ENCODE measurements around the gene RGS7BP.

The RGS7BP gene

DNA sequence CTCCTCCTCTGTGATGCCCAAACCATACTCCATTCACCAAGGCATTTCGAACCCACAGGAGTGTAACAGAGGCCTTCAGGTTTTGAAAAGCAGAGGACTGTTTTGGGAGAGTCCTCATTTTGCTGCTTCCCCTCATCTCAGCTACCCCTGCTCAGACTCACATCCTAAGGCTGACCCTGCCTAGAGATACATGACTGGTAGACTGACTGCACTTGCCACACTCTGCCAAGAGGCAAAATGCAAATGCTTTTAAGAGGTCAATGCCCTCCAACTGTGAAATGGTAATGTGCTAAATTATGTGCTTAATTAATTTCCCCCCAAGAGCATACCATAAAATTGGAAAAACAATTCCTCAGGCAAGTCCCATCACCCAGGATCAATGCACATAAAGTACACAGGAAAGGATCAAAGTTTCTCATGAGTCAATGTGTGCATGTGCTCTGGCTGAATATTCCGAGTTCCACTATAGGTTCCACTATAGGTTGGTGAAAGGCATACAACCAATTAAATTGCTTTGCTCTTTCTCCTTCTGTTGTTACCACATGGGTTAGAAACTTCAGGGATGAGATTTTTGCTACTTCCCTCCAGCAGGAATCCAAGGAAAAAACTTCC is 87.0 kb downstream of the RGS7BP start:
- Histone ChIP-seq H3K9ac (ENCODE audit: low read depth in 1 of 2, low read length in 2 of 2) (no peak overlapping the region), H3K4me1 (ENCODE audit: control insufficient read depth in 2 of 2, insufficient read depth in 2 of 2, low read length in 2 of 2) (no peaks in the 10 kb centered on the region), H3K27me3 (ENCODE audit: control insufficient read depth in 2 of 2, insufficient read depth in 2 of 2, low read length in 2 of 2) (no peaks in the 10 kb centered on the region), H3K27ac (ENCODE audit: low read depth in 2 of 2, low read length in 2 of 2) (no peak overlapping the region), H3K9me3 (ENCODE audit: control insufficient read depth in 2 of 2, low read length in 2 of 2) (no peaks in the 10 kb centered on the region), H3K4me3 (ENCODE audit: low read length in 2 of 2) (no peak overlapping the region), H3K36me3 (ENCODE audit: control insufficient read depth in 2 of 2, insufficient read depth in 2 of 2, low read length in 2 of 2) (no peaks in the 10 kb centered on the region)

DNA sequence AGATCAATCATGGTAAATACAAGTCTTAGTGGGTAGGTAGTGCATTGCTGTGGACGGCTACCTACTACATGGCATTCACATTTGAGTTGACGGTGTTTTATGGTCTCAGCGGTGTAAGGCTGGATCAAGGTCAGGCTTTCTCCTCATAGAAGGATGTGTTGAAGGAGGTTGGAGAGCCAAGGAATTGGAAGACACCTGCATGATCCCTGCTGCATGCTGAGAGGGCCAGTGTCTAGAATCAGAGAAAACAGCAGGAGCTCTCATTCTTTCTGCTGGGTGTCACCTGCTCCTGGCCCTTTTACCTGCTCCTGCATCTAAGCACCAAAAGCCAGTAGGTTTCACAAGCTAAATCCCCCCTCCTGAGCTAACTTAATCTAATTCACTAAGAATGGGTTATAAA is 88.2 kb downstream of the RGS7BP start:
- H3K9ac ChIP-seq (ENCODE audit: low read depth in 1 of 2, low read length in 2 of 2): no peak overlapping the region
- H3K4me1 ChIP-seq (ENCODE audit: control insufficient read depth in 2 of 2, insufficient read depth in 2 of 2, low read length in 2 of 2): no peaks in the 10 kb centered on the region

DNA sequence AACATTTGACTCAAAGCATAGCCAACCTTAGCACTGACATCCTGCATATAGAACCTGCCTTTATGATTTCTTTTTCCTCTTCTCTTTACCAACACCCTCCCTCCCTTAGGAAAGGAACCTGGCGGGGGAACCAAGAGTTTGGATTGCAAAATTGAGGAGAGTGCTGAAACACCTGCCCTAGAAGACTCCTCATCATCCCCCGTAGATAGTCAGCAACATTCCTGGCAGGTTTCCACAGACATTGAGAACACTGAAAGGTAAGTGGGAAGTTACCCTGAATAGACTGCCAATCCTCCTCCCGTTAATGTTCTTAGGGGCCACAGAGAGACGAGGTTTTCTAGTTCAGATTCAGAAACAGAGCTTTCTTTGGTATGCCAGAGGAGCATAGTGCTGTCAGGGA is 88.8 kb downstream of the RGS7BP start:
- Histone ChIP-seq H3K36me3 (ENCODE audit: control insufficient read depth in 2 of 2, insufficient read depth in 2 of 2, low read length in 2 of 2) (no peaks in the 10 kb centered on the region), H3K9ac (ENCODE audit: low read depth in 1 of 2, low read length in 2 of 2) (no peak overlapping the region), H3K27me3 (ENCODE audit: control insufficient read depth in 2 of 2, insufficient read depth in 2 of 2, low read length in 2 of 2) (no peaks in the 10 kb centered on the region), H3K4me3 (ENCODE audit: low read length in 2 of 2) (no peak overlapping the region), H3K27ac (ENCODE audit: low read depth in 2 of 2, low read length in 2 of 2) (no peak overlapping the region), H3K4me1 (ENCODE audit: control insufficient read depth in 2 of 2, insufficient read depth in 2 of 2, low read length in 2 of 2) (no peaks in the 10 kb centered on the region), H3K9me3 (ENCODE audit: control insufficient read depth in 2 of 2, low read length in 2 of 2) (no peaks in the 10 kb centered on the region)

More for the DNA sequence above, 88.2 kb downstream of the RGS7BP start:
- Histone ChIP-seq H3K4me3 (ENCODE audit: low read length in 2 of 2) (no peak overlapping the region), H3K36me3 (ENCODE audit: control insufficient read depth in 2 of 2, insufficient read depth in 2 of 2, low read length in 2 of 2) (no peaks in the 10 kb centered on the region), H3K27me3 (ENCODE audit: control insufficient read depth in 2 of 2, insufficient read depth in 2 of 2, low read length in 2 of 2) (no peaks in the 10 kb centered on the region), H3K27ac (ENCODE audit: low read depth in 2 of 2, low read length in 2 of 2) (no peak overlapping the region), H3K9me3 (ENCODE audit: control insufficient read depth in 2 of 2, low read length in 2 of 2) (no peaks in the 10 kb centered on the region)

DNA sequence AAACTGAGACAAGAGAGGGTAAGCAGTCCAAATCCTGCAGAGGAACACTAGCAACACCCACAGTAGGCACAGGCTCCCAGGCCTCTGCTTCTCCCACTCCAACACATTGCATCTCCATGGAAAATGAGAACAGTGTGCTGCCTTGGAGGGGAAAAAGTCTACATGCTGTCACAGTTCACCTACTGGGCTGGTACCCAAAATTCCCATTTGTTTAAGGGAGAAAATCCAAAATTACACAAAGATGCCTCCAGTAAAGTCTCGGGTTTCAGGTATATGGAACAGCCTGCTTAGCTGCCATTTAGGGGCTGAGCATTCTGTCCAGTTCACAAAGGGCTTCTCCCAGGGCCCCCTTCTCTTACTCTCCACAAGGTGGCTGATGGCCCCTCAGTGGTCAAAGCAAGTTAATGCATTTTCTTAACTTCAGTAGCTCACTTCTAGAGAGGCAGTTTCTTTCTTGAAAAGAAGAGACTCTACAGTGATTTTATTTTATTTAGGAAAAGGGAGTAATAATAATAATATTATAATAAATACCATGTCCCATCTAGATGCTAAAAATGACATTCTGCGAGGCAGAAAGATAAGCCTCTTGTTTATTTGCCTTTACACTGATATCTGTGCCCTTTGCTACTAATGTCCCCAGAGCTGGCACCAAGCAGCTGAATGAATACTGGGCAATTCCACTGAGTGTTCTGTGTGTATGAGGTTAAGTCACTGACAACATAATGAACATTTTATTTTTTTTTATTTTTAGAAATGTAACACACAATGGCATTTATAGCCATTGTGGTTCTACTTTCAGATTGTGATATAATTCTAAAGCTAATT is 89.4 kb downstream of the RGS7BP start:
- H3K27ac ChIP-seq (ENCODE audit: low read depth in 2 of 2, low read length in 2 of 2): no peak overlapping the region
- H3K9ac ChIP-seq (ENCODE audit: low read depth in 1 of 2, low read length in 2 of 2): no peak overlapping the region
- no peaks in the 10 kb centered on the region for H3K36me3 ChIP-seq (ENCODE audit: control insufficient read depth in 2 of 2, insufficient read depth in 2 of 2, low read length in 2 of 2)

DNA sequence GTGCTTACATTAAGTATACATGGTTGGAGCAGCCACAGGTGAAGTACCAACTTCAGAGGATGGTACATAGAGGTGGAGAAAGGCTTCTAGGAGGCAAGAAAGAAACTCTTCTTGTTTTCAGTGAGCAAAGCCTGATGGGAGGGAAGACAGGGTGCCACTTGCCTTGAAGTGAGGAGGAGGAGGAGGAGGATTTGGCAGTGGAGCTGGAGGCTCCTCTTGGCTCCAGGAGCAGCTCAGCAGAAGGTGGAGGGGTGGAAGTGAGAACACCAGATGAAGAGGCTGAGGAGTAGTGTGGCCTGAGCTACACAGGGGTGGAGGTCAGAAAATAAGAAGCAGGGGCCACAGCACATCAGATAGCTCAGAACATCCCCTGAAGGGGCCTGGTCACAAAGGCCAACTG is 93.4 kb downstream of the RGS7BP start:
- Histone ChIP-seq H3K9me3 (ENCODE audit: control insufficient read depth in 2 of 2, low read length in 2 of 2) (no peaks in the 10 kb centered on the region), H3K27me3 (ENCODE audit: control insufficient read depth in 2 of 2, insufficient read depth in 2 of 2, low read length in 2 of 2) (no peaks in the 10 kb centered on the region), H3K36me3 (ENCODE audit: control insufficient read depth in 2 of 2, insufficient read depth in 2 of 2, low read length in 2 of 2) (no peaks in the 10 kb centered on the region), H3K9ac (ENCODE audit: low read depth in 1 of 2, low read length in 2 of 2) (no peak overlapping the region), H3K4me3 (ENCODE audit: low read length in 2 of 2) (no peak overlapping the region), H3K27ac (ENCODE audit: low read depth in 2 of 2, low read length in 2 of 2) (no peak overlapping the region), H3K4me1 (ENCODE audit: control insufficient read depth in 2 of 2, insufficient read depth in 2 of 2, low read length in 2 of 2) (no peaks in the 10 kb centered on the region)

More for the DNA sequence above, 89.4 kb downstream of the RGS7BP start:
- no peaks in the 10 kb centered on the region for H3K27me3 ChIP-seq (ENCODE audit: control insufficient read depth in 2 of 2, insufficient read depth in 2 of 2, low read length in 2 of 2)
- H3K4me1 ChIP-seq (ENCODE audit: control insufficient read depth in 2 of 2, insufficient read depth in 2 of 2, low read length in 2 of 2): no peaks in the 10 kb centered on the region
- H3K4me3 ChIP-seq (ENCODE audit: low read length in 2 of 2): no peak overlapping the region
- no peaks in the 10 kb centered on the region for H3K9me3 ChIP-seq (ENCODE audit: control insufficient read depth in 2 of 2, low read length in 2 of 2)

DNA sequence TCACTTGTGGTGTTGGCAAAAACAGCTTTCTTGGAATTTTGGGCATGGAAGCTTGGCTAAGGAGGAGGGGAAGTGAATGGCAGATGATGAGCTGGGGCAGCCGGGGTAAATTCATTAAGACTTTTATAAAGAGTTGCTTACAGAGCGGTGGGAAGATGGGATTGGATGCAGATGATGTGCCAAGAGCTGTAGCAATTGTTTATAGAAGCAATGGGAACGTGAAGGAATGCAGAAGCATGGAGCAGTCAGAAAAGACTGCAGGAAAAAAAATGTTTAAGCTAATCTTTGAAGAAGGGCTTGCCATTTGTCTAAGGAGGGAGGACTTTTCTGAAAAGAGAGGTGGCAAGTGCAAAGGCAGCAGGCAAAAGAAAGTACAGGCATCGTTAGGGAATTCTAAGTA is 97.9 kb downstream of the RGS7BP start:
- H3K9ac ChIP-seq (ENCODE audit: low read depth in 1 of 2, low read length in 2 of 2): no peak overlapping the region
- H3K4me3 ChIP-seq (ENCODE audit: low read length in 2 of 2): no peak overlapping the region
- no peaks in the 10 kb centered on the region for H3K27me3 ChIP-seq (ENCODE audit: control insufficient read depth in 2 of 2, insufficient read depth in 2 of 2, low read length in 2 of 2)
- no peaks in the 10 kb centered on the region for H3K36me3 ChIP-seq (ENCODE audit: control insufficient read depth in 2 of 2, insufficient read depth in 2 of 2, low read length in 2 of 2)
- H3K4me1 ChIP-seq (ENCODE audit: control insufficient read depth in 2 of 2, insufficient read depth in 2 of 2, low read length in 2 of 2): no peaks in the 10 kb centered on the region
- no peak overlapping the region for H3K27ac ChIP-seq (ENCODE audit: low read depth in 2 of 2, low read length in 2 of 2)
- no peaks in the 10 kb centered on the region for H3K9me3 ChIP-seq (ENCODE audit: control insufficient read depth in 2 of 2, low read length in 2 of 2)

DNA sequence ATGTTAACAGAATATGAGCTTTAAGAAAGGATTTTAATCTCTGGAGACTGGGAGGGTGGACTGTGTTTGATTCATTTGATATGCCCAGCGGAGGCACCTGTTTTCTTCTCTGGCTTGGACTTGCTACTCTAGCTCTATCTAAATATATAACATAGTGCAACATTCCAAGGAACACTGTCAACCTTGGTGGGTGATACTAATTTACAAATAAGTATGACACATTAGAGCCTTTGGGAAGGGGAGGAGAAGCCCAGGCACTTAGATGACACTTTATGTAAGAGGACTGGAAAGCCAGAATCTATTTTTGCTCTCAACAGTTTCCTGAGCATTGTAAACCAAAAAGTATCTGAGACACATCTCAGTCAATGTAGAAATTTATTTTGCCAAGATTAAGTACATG is 101.1 kb downstream of the RGS7BP start:
- Histone ChIP-seq H3K36me3 (ENCODE audit: control insufficient read depth in 2 of 2, insufficient read depth in 2 of 2, low read length in 2 of 2) (no peaks in the 10 kb centered on the region), H3K9me3 (ENCODE audit: control insufficient read depth in 2 of 2, low read length in 2 of 2) (no peaks in the 10 kb centered on the region), H3K27ac (ENCODE audit: low read depth in 2 of 2, low read length in 2 of 2) (no peak overlapping the region), H3K4me3 (ENCODE audit: low read length in 2 of 2) (no peak overlapping the region), H3K9ac (ENCODE audit: low read depth in 1 of 2, low read length in 2 of 2) (no peak overlapping the region), H3K4me1 (ENCODE audit: control insufficient read depth in 2 of 2, insufficient read depth in 2 of 2, low read length in 2 of 2) (no peaks in the 10 kb centered on the region), H3K27me3 (ENCODE audit: control insufficient read depth in 2 of 2, insufficient read depth in 2 of 2, low read length in 2 of 2) (peaks cover 0 to 4% of the 10 kb centered on the region in 2 donors)

DNA sequence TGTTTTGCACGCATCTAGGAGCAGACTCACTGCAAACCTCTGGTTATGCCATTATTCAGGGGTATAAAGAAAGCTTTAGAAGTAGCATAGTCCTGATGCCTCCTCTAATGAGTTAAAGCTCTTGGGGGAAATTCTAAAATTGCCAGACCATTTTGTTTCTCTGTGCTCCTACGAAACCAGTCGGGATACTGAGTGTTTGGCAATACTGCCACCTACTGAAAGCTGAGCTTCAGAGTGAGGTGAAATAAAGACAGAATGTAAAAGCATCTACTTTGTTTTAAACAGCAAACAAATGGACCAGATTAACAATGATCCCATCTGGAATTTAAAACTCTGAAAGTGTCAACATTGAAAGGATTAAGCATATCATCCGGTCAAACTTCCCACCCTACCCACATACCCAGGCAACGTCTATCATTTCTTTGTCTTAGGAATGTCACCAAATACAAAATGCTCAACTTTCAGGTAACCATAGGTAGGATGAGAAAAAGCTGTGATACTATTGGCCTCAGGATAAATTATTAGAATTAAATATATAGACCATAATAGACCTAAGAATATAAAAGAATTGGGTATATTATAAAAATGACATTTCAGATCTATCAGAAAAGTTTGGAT is 106.6 kb downstream of the RGS7BP start:
- Histone ChIP-seq H3K4me1 (ENCODE audit: control insufficient read depth in 2 of 2, insufficient read depth in 2 of 2, low read length in 2 of 2) (no peaks in the 10 kb centered on the region), H3K27me3 (ENCODE audit: control insufficient read depth in 2 of 2, insufficient read depth in 2 of 2, low read length in 2 of 2) (peaks cover 0 to 4% of the 10 kb centered on the region in 2 donors), H3K27ac (ENCODE audit: low read depth in 2 of 2, low read length in 2 of 2) (no peak overlapping the region), H3K9me3 (ENCODE audit: control insufficient read depth in 2 of 2, low read length in 2 of 2) (no peaks in the 10 kb centered on the region), H3K9ac (ENCODE audit: low read depth in 1 of 2, low read length in 2 of 2) (no peak overlapping the region), H3K4me3 (ENCODE audit: low read length in 2 of 2) (no peak overlapping the region), H3K36me3 (ENCODE audit: control insufficient read depth in 2 of 2, insufficient read depth in 2 of 2, low read length in 2 of 2) (no peaks in the 10 kb centered on the region)

DNA sequence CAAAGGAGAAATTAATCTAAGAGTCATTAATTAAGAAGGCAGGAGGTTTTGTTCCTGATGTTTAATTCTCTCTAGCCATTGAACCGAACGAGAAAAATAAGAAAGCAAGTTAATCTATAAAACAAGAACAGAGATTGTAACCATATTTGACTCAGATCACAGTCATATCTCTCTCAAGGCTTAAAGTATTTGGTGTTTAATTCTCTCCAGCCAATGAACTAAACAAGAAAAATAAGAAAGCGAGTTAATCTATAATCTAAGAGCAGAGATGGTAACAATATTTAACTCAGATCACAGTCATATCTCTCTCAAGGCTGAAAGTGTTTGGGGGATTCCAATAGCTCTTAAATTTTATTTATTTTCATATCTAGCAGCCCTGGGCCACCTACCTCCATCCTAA is 110.1 kb downstream of the RGS7BP start:
- H3K4me3 ChIP-seq (ENCODE audit: low read length in 2 of 2): no peak overlapping the region
- H3K9me3 ChIP-seq (ENCODE audit: control insufficient read depth in 2 of 2, low read length in 2 of 2): no peaks in the 10 kb centered on the region
- no peaks in the 10 kb centered on the region for H3K36me3 ChIP-seq (ENCODE audit: control insufficient read depth in 2 of 2, insufficient read depth in 2 of 2, low read length in 2 of 2)
- no peak overlapping the region for H3K27ac ChIP-seq (ENCODE audit: low read depth in 2 of 2, low read length in 2 of 2)
- no peaks in the 10 kb centered on the region for H3K4me1 ChIP-seq (ENCODE audit: control insufficient read depth in 2 of 2, insufficient read depth in 2 of 2, low read length in 2 of 2)
- no peak overlapping the region for H3K9ac ChIP-seq (ENCODE audit: low read depth in 1 of 2, low read length in 2 of 2)
- no peaks in the 10 kb centered on the region for H3K27me3 ChIP-seq (ENCODE audit: control insufficient read depth in 2 of 2, insufficient read depth in 2 of 2, low read length in 2 of 2)

DNA sequence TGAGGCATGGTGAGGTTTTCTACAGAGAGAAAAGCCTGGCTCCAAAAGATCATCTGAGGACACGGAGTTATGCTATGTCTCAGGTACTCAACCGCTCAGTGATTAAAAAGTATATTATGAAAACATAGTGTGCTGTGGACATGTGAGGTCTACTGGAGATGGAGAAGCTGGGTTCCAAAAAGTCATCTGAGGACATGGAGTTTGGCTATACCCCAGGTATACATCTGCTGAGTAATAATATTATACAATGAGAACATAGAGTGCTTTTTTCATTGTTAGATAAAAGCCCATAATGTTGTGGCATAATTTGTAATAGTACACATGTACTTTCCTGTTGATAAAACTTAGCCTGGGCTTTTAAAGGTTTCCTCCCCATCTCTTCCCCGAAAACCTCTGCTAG is 113.8 kb downstream of the RGS7BP start:
- no peak overlapping the region for H3K4me3 ChIP-seq (ENCODE audit: low read length in 2 of 2)

More for the DNA sequence above, 113.8 kb downstream of the RGS7BP start:
- Histone ChIP-seq H3K4me1 (ENCODE audit: control insufficient read depth in 2 of 2, insufficient read depth in 2 of 2, low read length in 2 of 2) (no peaks in the 10 kb centered on the region), H3K27me3 (ENCODE audit: control insufficient read depth in 2 of 2, insufficient read depth in 2 of 2, low read length in 2 of 2) (no peaks in the 10 kb centered on the region), H3K9me3 (ENCODE audit: control insufficient read depth in 2 of 2, low read length in 2 of 2) (no peaks in the 10 kb centered on the region), H3K36me3 (ENCODE audit: control insufficient read depth in 2 of 2, insufficient read depth in 2 of 2, low read length in 2 of 2) (no peaks in the 10 kb centered on the region), H3K9ac (ENCODE audit: low read depth in 1 of 2, low read length in 2 of 2) (no peak overlapping the region), H3K27ac (ENCODE audit: low read depth in 2 of 2, low read length in 2 of 2) (no peak overlapping the region)
